ENCODE results near the gene MSANTD3. TPM values are rescaled to one million over a fixed set of nuclear protein-coding genes. Genes with fewer than 3 reads are reported as not detected.
"Not testable (repeated sequence)": the region's sequence is repeated elsewhere in the genome, so short reads cannot be mapped to it uniquely, and the experiment has no call there.

MSANTD3 gene
- total and polyA plus RNA-seq, 5 experiments from 2014 or later: 3.5 to 12.9 (median 5.9) TPM

DNA sequence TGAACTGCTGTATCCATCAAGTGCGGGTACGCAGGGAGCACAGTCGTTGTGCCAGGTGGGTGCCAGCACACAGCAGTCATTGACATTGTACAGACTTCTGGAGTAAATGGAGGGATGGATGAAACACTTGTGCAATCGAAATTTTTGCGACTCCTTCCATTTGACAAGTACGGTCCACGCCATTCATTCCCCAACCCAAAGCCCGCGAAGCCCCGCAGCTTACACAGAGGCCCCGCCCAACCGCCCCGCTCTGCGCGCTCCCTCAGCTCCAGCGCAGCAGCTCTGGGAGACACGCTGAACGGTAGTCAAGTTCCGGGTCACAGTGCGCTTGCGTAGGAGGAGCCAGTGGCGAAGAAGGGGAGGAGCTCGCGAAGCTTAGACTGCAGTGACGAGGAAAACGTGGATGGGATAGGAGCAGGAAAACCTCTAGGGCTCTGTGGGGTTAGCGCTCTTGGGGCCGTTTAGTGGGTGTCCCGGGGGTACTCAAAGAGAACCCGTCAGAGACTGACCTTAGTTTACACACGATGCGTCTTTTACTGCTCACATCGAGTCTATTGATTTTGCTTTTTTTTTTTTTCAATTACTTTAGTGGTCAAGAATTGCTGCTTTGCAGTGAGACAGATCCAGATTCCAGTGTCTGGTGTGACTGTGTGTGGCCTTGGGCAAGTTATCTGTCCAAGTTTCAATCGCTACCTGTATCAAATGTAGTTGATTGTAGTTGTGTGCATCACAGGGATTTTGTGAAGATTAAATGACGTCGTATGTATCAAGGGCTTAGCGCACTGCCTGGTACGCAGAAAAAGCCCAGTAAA lies 15.3 kb upstream of the MSANTD3 start:
- POLR2A ChIA-PET: interaction anchor here (0.8 to 1.8 kb wide), 4 partner anchors 12 to 60 kb away, joined by 3 to 7 read pairs (median 4); partner anchors contain the start of gene MSANTD3
- peak; percentile 100 for ATAC-seq
- Mint-ChIP-seq H3K27me3 (peaks cover 5 to 21% (median 15%) of the 10 kb centered on the region in 5 donors), H3K9me3 (no peaks in the 10 kb centered on the region), H3K27ac (peak overlapping the region; percentile 73 to 94 (median 84)), H3K4me3 (peak overlapping the region; percentile 88 to 97 (median 92)), H3K4me1 (peaks cover 9 to 16% (median 16%) of the 10 kb centered on the region in 4 donors), H3K36me3 (no peaks in the 10 kb centered on the region)
- peak; percentile 75 to 93 (median 82) for DNase-seq

GRCh38 chr9:100413839-100414420 lies 13.0 kb upstream of the MSANTD3 start:
- POLR2A ChIA-PET: interaction anchor here (1.1 to 1.4 kb wide), 2 partner anchors 13 to 14 kb away, joined by 5 read pairs; partner anchors contain the start of gene MSANTD3
- no peaks in the 10 kb centered on the region for H3K36me3 Mint-ChIP-seq
- no peak for ATAC-seq

DNA sequence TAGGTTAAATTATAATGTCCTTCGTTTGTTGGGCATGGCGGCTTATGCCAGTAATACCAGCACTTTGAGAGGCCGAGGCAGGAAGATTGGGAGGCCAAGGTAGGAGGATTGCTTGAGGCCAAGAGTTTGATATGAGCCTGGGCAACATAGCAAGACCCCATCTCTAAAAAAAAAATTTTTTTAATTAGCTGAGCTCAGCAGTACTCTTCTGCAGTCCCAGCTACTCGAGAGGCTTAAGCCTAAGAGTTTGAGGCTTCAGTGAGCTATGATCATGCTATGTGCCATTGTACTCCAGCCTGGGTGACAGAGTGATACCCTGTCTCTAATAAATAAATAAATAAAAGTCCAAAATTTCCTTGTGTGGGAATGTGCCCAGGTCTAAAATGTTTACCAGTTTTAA lies 9.1 kb upstream of the MSANTD3 start:
- POLR2A ChIA-PET: no interaction called here
- DNase-seq: no peak
- no peak overlapping the region for H3K27ac Mint-ChIP-seq
- no peak for ATAC-seq
- no peak overlapping the region for H3K4me3 Mint-ChIP-seq
- H3K4me1 Mint-ChIP-seq: no peaks in the 10 kb centered on the region
- H3K36me3 Mint-ChIP-seq: no peaks in the 10 kb centered on the region
- H3K27me3 Mint-ChIP-seq: peaks cover 8 to 32% (median 26%) of the 10 kb centered on the region in 5 donors
- H3K9me3 Mint-ChIP-seq: no peaks in the 10 kb centered on the region

More at GRCh38 chr9:100413839-100414420, 13.0 kb upstream of the MSANTD3 start:
- no peaks in the 10 kb centered on the region for H3K9me3 Mint-ChIP-seq
- peaks cover 9 to 16% (median 16%) of the 10 kb centered on the region in 4 donors for H3K4me1 Mint-ChIP-seq
- H3K27ac Mint-ChIP-seq: no peak overlapping the region
- no peak for DNase-seq
- H3K27me3 Mint-ChIP-seq: peaks cover 8 to 27% (median 13%) of the 10 kb centered on the region in 5 donors
- peak overlapping the region in 2 of 10 donors; percentile 25 to 41 for H3K4me3 Mint-ChIP-seq

GRCh38 chr9:100419166-100419565 lies 7.8 kb upstream of the MSANTD3 start:
- no peak overlapping the region for H3K27ac Mint-ChIP-seq
- H3K36me3 Mint-ChIP-seq: no peaks in the 10 kb centered on the region
- H3K9me3 Mint-ChIP-seq: no peaks in the 10 kb centered on the region
- DNase-seq: no peak
- POLR2A ChIA-PET: interaction anchor here (0.5 kb wide), 1 partner anchor 88 kb away, joined by 3 read pairs; no protein-coding TSS in a partner anchor
- no peaks in the 10 kb centered on the region for H3K4me1 Mint-ChIP-seq
- peaks cover 8 to 31% (median 26%) of the 10 kb centered on the region in 5 donors for H3K27me3 Mint-ChIP-seq
- no peak overlapping the region for H3K4me3 Mint-ChIP-seq
- no peak for ATAC-seq

- H3K27ac Mint-ChIP-seq, H3K4me3 Mint-ChIP-seq, H3K9me3 Mint-ChIP-seq, ATAC-seq, H3K4me1 Mint-ChIP-seq, DNase-seq, H3K36me3 Mint-ChIP-seq: not testable (repeated sequence)
- POLR2A ChIA-PET: interaction anchor here (0.7 kb wide), 1 partner anchor 66 kb away, joined by 3 read pairs; no protein-coding TSS in a partner anchor
- peaks cover 8 to 27% (median 24%) of the 10 kb centered on the region in 5 donors for H3K27me3 Mint-ChIP-seq
Measured at GRCh38 chr9:100421116-100421515, 5.8 kb upstream of the MSANTD3 start.

DNA sequence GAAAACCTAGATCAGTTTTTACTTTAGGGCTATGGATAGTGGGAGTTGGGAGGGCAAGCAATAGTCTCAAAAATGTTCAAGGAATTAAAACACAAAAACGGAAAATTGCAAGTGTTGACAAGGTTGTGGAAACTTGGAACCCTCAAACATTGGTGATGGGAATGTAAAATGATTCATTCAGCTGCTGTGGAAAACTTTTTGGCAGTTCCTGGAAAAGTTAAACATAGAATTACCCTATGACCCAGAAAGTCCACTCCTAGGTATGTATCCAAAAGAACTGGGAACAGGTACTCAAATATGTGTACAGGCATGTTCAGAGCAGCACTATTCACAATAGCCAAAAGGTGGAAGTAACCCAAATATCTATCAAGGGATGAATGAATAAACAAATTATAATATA lies 1.2 kb upstream of the MSANTD3 start:
- peaks cover 3 to 9% (median 5%) of the 10 kb centered on the region in 5 donors for H3K27me3 Mint-ChIP-seq
- H3K27ac Mint-ChIP-seq: peak overlapping the region in 3 of 10 donors; percentile 91 to 94 (median 94)
- ATAC-seq: no peak
- H3K4me3 Mint-ChIP-seq: peak overlapping the region; percentile 89 to 99 (median 96)
- H3K36me3 Mint-ChIP-seq: peaks cover 0 to 1% (median 0%) of the 10 kb centered on the region in 3 donors
- no peak for DNase-seq
- no peaks in the 10 kb centered on the region for H3K9me3 Mint-ChIP-seq
- POLR2A ChIA-PET: interaction anchor here (1.8 kb wide), 3 partner anchors 12 to 73 kb away, joined by 5 to 8 read pairs (median 7); partner anchors contain the start of gene TEX10
- H3K4me1 Mint-ChIP-seq: peaks cover 23 to 39% (median 34%) of the 10 kb centered on the region in 4 donors

DNA sequence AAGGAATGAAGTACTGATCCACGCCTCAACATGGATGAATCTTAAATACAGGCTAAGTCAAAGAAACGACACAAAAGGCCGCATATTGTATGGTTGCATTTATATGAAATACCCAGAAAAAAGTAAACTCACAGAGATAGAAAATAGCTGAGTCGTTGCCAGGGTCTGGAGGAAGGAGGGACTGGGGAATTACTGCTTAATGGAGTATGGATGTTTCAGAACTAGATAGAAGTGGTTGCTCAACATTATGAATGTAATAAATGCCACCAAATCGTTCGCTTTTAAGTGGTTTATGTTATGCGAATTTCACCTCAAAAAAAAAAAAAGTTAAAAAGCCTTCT lies 784 bp upstream of the MSANTD3 start:
- peaks cover 3 to 9% (median 5%) of the 10 kb centered on the region in 5 donors for H3K27me3 Mint-ChIP-seq
- no peaks in the 10 kb centered on the region for H3K9me3 Mint-ChIP-seq
- POLR2A ChIA-PET: interaction anchor here (0.7 to 1.8 kb wide), 6 partner anchors 12 to 101 kb away, joined by 3 to 8 read pairs (median 4); partner anchors contain the start of gene TEX10
- peaks cover 23 to 39% (median 34%) of the 10 kb centered on the region in 4 donors for H3K4me1 Mint-ChIP-seq
- peak overlapping the region; percentile 89 to 99 (median 96) for H3K4me3 Mint-ChIP-seq
- peaks cover 0 to 1% (median 0%) of the 10 kb centered on the region in 3 donors for H3K36me3 Mint-ChIP-seq
- H3K27ac Mint-ChIP-seq: peak overlapping the region; percentile 91 to 97 (median 94)
- ATAC-seq (no peak), DNase-seq (peak in 1 of 10 donors; percentile 5)

DNA sequence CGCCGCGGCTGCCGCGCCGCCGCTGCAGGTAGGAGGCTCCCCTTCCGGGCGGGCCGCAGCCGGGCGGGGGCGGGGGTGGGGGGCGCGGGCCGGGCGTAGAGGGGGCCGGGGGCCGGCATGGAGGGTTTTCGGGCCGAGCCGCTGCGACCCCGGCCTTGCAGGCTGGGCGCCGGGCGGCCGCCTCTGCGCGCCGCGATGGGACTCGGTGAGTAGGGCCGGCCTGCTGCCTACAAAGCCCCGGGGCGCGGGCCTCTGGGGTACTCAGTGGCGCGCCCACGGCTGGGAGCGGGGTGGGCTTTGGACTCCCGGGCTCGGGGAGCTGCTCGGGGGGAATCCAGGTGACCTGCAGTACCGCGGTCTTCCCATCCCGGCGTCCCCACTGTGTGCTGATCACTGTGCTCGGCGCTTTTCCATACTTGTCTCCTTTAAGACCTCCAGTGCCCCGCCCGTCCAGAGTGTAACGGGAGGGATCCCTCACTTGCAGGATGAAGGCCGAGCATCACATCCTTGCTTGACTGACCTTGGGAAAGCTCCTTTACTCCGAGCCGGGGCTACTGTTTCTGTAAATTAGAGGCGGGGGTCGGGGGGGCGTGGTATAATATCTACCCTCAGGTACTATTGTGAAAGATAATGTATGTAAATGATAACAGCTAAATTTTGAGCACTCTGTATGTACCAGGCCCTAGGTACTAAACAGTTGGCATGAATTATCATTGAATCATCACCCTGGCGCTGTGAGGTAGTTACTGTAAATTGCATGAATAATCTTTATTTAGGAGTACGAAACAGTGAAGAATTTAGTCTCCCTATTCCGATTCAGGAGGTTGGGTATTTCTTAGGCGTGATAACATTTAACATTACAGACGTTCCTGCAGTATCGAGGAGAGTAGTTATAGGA lies 672 bp downstream of the MSANTD3 start:
- Mint-ChIP-seq H3K4me3 (peak overlapping the region; percentile 64 to 86 (median 76)), H3K9me3 (no peaks in the 10 kb centered on the region), H3K27me3 (peaks cover 0 to 4% (median 0%) of the 10 kb centered on the region in 5 donors), H3K36me3 (peaks cover 0 to 1% (median 0%) of the 10 kb centered on the region in 3 donors), H3K27ac (peak overlapping the region in 9 of 10 donors; percentile 14 to 93 (median 74)), H3K4me1 (peaks cover 25 to 47% (median 37%) of the 10 kb centered on the region in 4 donors)
- DNase-seq (peak in 6 of 10 donors; percentile 1 to 57 (median 28)), ATAC-seq (peak; percentile 55 to 68)
- POLR2A ChIA-PET: interaction anchor here (0.5 to 1.8 kb wide), 7 partner anchors 13 to 103 kb away, joined by 3 to 8 read pairs (median 5); partner anchors contain the start of gene TEX10

DNA sequence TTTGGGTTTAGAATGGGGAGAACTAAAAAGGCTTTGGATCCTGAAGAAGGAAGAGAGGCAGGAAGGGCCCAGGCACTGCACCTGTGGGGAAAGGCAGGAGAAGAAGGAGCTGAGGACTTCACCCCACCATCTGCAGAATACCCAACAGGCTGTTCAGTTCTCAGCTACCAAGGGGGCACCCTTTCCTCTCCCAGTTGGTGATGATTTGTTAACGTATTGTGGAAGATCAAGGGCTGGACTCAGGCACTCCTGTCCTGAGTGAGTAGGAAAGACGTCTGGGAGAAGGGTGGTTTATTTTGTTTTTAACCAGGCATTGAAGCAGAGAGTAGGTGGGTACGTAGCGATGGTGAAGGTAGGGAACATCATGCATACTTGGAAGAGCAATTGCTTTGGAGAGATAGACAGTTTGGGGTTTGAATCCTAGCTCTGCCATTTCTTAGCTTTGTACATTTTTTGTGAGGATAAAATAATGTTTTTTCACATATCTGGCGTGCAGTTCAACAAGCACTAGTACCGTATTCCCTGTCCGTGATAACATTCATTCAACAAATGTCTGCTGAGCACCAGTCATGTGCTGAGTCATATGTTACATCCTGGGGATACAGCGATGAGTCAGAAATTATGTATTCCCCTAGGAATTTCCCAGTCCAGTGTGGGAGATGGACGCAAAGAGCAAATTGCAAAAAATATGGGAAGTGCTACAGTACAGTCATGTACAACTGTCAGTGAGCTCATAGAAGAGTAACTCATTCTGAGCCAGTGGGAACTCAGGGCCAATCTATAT lies 2.1 kb downstream of the MSANTD3 start:
- peaks cover 0 to 1% (median 0%) of the 10 kb centered on the region in 3 donors for H3K36me3 Mint-ChIP-seq
- peak overlapping the region in 5 of 10 donors; percentile 6 to 69 (median 24) for H3K27ac Mint-ChIP-seq
- no peak for ATAC-seq
- no peak for DNase-seq
- no peaks in the 10 kb centered on the region for H3K9me3 Mint-ChIP-seq
- H3K4me1 Mint-ChIP-seq: peaks cover 29 to 48% (median 39%) of the 10 kb centered on the region in 4 donors
- peak overlapping the region in 8 of 10 donors; percentile 2 to 80 (median 16) for H3K4me3 Mint-ChIP-seq
- POLR2A ChIA-PET: no interaction called here
- no peaks in the 10 kb centered on the region for H3K27me3 Mint-ChIP-seq

GRCh38 chr9:100430286-100430940 lies 3.5 kb downstream of the MSANTD3 start:
- Mint-ChIP-seq H3K4me1 (peaks cover 30 to 51% (median 40%) of the 10 kb centered on the region in 4 donors), H3K9me3 (no peaks in the 10 kb centered on the region), H3K36me3 (peaks cover 0 to 4% (median 0%) of the 10 kb centered on the region in 3 donors), H3K4me3 (no peak overlapping the region), H3K27ac (peak overlapping the region in 2 of 10 donors; percentile 10 to 31), H3K27me3 (no peaks in the 10 kb centered on the region)
- DNase-seq: no peak
- ATAC-seq: no peak
- POLR2A ChIA-PET: interaction anchor here (0.6 kb wide), 1 partner anchor 1139 kb away, joined by 5 read pairs; no protein-coding TSS in a partner anchor

- H3K4me3 Mint-ChIP-seq: no peak overlapping the region
- no peaks in the 10 kb centered on the region for H3K9me3 Mint-ChIP-seq
- peaks cover 22 to 41% (median 34%) of the 10 kb centered on the region in 4 donors for H3K4me1 Mint-ChIP-seq
- peaks cover 0 to 3% (median 0%) of the 10 kb centered on the region in 3 donors for H3K36me3 Mint-ChIP-seq
- no peaks in the 10 kb centered on the region for H3K27me3 Mint-ChIP-seq
- POLR2A ChIA-PET: no interaction called here
- DNase-seq (no peak), ATAC-seq (no peak)
- H3K27ac Mint-ChIP-seq: peak overlapping the region in 2 of 10 donors; percentile 19 to 68
Measured at GRCh38 chr9:100431886-100432285, 4.9 kb downstream of the MSANTD3 start.

Data from naive thymus-derived CD8-positive, alpha-beta T cell (primary cell).